H1 (cell line): ENCODE data around the gene DCTN3. TPM values are rescaled to one million over a fixed set of nuclear protein-coding genes. Genes with fewer than 3 reads are reported as not detected.

Experiments used
- CTCF ChIA-PET: fragments of 300-600 bp; sonication (Branson Sonifier 250); formaldehyde crosslinking; loops from one replicate; lab custom pipeline; 2021; ENCODE audit not compliant: partially characterized antibody; lab: Charles Lee
- POLR2A ChIA-PET: fragments of 300-600 bp; sonication (Branson Sonifier 250); formaldehyde crosslinking; loops from one replicate; lab custom pipeline; 2021; ENCODE audit warnings: inconsistent platforms; ENCODE audit not compliant: partially characterized antibody; lab: Charles Lee
- DNase-seq, 2 experiments: peaks; one replicate each; pipeline versions ENCODE4 v3.0.0 to v3.0.0-alpha.2; 2010 to 2022; ENCODE audit warnings: low spot score in 2 of 2, low read depth in 1 of 2, mixed read lengths in 1 of 2
- FAIRE-seq: peaks from 2 replicates; lab custom pipeline; 2011; peaks lifted over from hg19 to GRCh38; lab: Jason Lieb, UNC
- H2AFZ ChIP-seq: 2 replicates; pipeline ENCODE4 v1.8.1; 2012; ENCODE audit warnings: low read length, inconsistent platforms
- H2AK5ac ChIP-seq: 2 replicates; pipeline ENCODE4 v1.6.1; 2013; ENCODE audit warnings: low read depth, low read length
- H2BK120ac ChIP-seq: replicated peaks from 2 replicates; pipeline ENCODE3; 2013; ENCODE audit warnings: low read depth, low read length, inconsistent platforms
- H2BK12ac ChIP-seq: 2 replicates; pipeline ENCODE4 v1.6.1; 2013; ENCODE audit warnings: low read depth, low read length
- H2BK15ac ChIP-seq: 2 replicates; pipeline ENCODE4 v1.6.1; 2013; ENCODE audit warnings: low read length
- H2BK20ac ChIP-seq: 2 replicates; pipeline ENCODE4 v1.6.1; 2013; ENCODE audit warnings: low read length
- H2BK5ac ChIP-seq: 2 replicates; pipeline ENCODE4 v1.6.1; 2013; ENCODE audit warnings: low read depth, low read length
- H3K14ac ChIP-seq: 2 replicates; pipeline ENCODE4 v1.6.1; 2013; ENCODE audit warnings: inconsistent platforms; ENCODE audit not compliant: insufficient read length
- H3K18ac ChIP-seq: 2 replicates; pipeline ENCODE4 v1.6.1; 2013; ENCODE audit warnings: low read length; ENCODE audit errors: extremely low read depth
- H3K23ac ChIP-seq: 2 replicates; pipeline ENCODE4 v1.6.1; 2013; ENCODE audit warnings: inconsistent platforms; ENCODE audit not compliant: insufficient read length
- H3K23me2 ChIP-seq: 2 replicates; pipeline ENCODE4 v1.6.1; 2013; ENCODE audit warnings: low read depth, low read length
- H3K27ac ChIP-seq: 2 replicates; pipeline ENCODE4 v1.6.1; 2011; ENCODE audit warnings: low read depth, low read length, inconsistent platforms
- H3K27me3 ChIP-seq, 4 experiments: replicated peaks in 1 of 4; 1 replicate in 1 of 4; 2 replicates in 3 of 4; pipeline versions ENCODE4 v1.6.1 to v1.8.1; 2011 to 2013; ENCODE audit warnings: low read length in 3 of 4, mild to moderate bottlenecking in 3 of 4, inconsistent platforms in 2 of 4, mixed read lengths in 2 of 4, moderate library complexity in 1 of 4; ENCODE audit not compliant: control insufficient read depth in 3 of 4, insufficient read depth in 3 of 4; ENCODE audit errors: extremely low read depth in 1 of 4
- H3K36me3 ChIP-seq, 4 experiments: 2 replicates each; pipeline versions ENCODE4 v1.6.1 to v1.8.1; 2011 to 2013; ENCODE audit warnings: mild to moderate bottlenecking in 4 of 4, low read length in 3 of 4, moderate library complexity in 2 of 4, control low read depth in 1 of 4, inconsistent platforms in 1 of 4; ENCODE audit not compliant: insufficient read depth in 4 of 4, control insufficient read depth in 2 of 4
- H3K4ac ChIP-seq: replicated peaks from 2 replicates; pipeline ENCODE3; 2013; ENCODE audit warnings: low read length, low read depth, mixed read lengths, inconsistent platforms; ENCODE audit not compliant: insufficient read length
- H3K4me1 ChIP-seq, 4 experiments: replicated peaks in 1 of 4; 1 replicate in 1 of 4; 2 replicates in 3 of 4; pipeline versions ENCODE4 v1.6.1 to v1.8.1; 2011 to 2013; ENCODE audit warnings: low read length in 3 of 4, inconsistent platforms in 2 of 4, mixed read lengths in 1 of 4; ENCODE audit not compliant: insufficient read depth in 4 of 4, control insufficient read depth in 3 of 4
- H3K4me2 ChIP-seq, 2 experiments: 2 replicates each; pipeline versions ENCODE4 v1.6.1 to v1.8.1; 2011 to 2013; ENCODE audit warnings: low read depth in 2 of 2, low read length in 2 of 2, control low read depth in 1 of 2, inconsistent platforms in 1 of 2, mild to moderate bottlenecking in 1 of 2; ENCODE audit not compliant: insufficient read depth in 1 of 2
- H3K4me3 ChIP-seq, 4 experiments: fragments of 200-600, 300-600 bp in 1 of 4; sonication (generic), shearing (Covaris generic), sonication (Bioruptor Twin) in 1 of 4; 2 replicates each; pipeline versions ENCODE4 v1.5.1 to v1.8.1; 2011 to 2016; ENCODE audit warnings: low read length in 4 of 4, low read depth in 3 of 4, control low read depth in 2 of 4, inconsistent platforms in 2 of 4, mild to moderate bottlenecking in 2 of 4, mixed read lengths in 1 of 4, moderate library complexity in 1 of 4; ENCODE audit not compliant: insufficient read depth in 2 of 4; ENCODE audit errors: extremely low read depth in 1 of 4
- H3K56ac ChIP-seq: replicated peaks from 2 replicates; pipeline ENCODE3; 2013; ENCODE audit warnings: low read depth, mild to moderate bottlenecking, mixed read lengths, low read length, inconsistent platforms; ENCODE audit not compliant: insufficient read length
- H3K79me1 ChIP-seq: 2 replicates; pipeline ENCODE4 v1.6.1; 2013; ENCODE audit warnings: low read depth, low read length, control low read depth
- H3K79me2 ChIP-seq, 2 experiments: 2 replicates each; pipeline versions ENCODE4 v1.6.1 to v1.8.1; 2012 to 2013; ENCODE audit warnings: low read length in 2 of 2, mild to moderate bottlenecking in 2 of 2, inconsistent platforms in 1 of 2; ENCODE audit not compliant: insufficient read depth in 2 of 2, control insufficient read depth in 1 of 2
- H3K9ac ChIP-seq, 4 experiments: replicated peaks in 1 of 4; 1 replicate in 1 of 4; 2 replicates in 3 of 4; pipeline versions ENCODE4 v1.6.1 to v1.8.1; 2011 to 2013; ENCODE audit warnings: low read depth in 3 of 4, low read length in 3 of 4, control low read depth in 2 of 4, mild to moderate bottlenecking in 2 of 4, moderate library complexity in 2 of 4, inconsistent platforms in 1 of 4; ENCODE audit errors: extremely low read depth in 1 of 4
- H3K9me3 ChIP-seq, 2 experiments: 2 replicates each; pipeline versions ENCODE4 v1.6.1 to v1.8.1; 2012 to 2013; ENCODE audit warnings: mild to moderate bottlenecking in 2 of 2, moderate library complexity in 2 of 2, control low read depth in 1 of 2, inconsistent platforms in 1 of 2, low read depth in 1 of 2, low read length in 1 of 2, mixed read lengths in 1 of 2; ENCODE audit not compliant: insufficient read depth in 2 of 2
- H4K20me1 ChIP-seq, 2 experiments: replicated peaks in 1 of 2; 2 replicates each; pipeline versions ENCODE3 to v1.8.1; 2011 to 2013; ENCODE audit warnings: inconsistent platforms in 2 of 2, low read length in 2 of 2, mild to moderate bottlenecking in 1 of 2; ENCODE audit not compliant: insufficient read depth in 2 of 2, control insufficient read depth in 1 of 2
- H4K5ac ChIP-seq: 2 replicates; pipeline ENCODE4 v1.6.1; 2013; ENCODE audit warnings: low read length, low read depth, mixed read lengths, inconsistent platforms; ENCODE audit not compliant: insufficient read length
- H4K8ac ChIP-seq: 2 replicates; pipeline ENCODE4 v1.8.0; 2013; ENCODE audit warnings: mild to moderate bottlenecking, moderate library complexity, low read length, inconsistent platforms; ENCODE audit not compliant: insufficient read depth; ENCODE audit errors: extremely low read depth
- H4K91ac ChIP-seq: replicated peaks from 2 replicates; pipeline ENCODE3; 2013; ENCODE audit warnings: low read length, mixed read lengths, inconsistent platforms; ENCODE audit not compliant: insufficient read length
- BACH1 ChIP-seq: IDR thresholded peaks from 2 replicates; pipeline ENCODE4 v1.6.1; 2012; ENCODE audit warnings: low read length, improper control_type of control experiment
- GABPA ChIP-seq: IDR thresholded peaks from 2 replicates; pipeline ENCODE4 v1.6.1; 2011; ENCODE audit warnings: mild to moderate bottlenecking, low read length, moderate library complexity, borderline replicate concordance; ENCODE audit not compliant: insufficient read depth
- WGBS, 2 experiments: shearing (Covaris generic) in 1 of 2; methylation state at CpG; one replicate each; pipeline versions ENCODE4 v1.1.6 to v1.1.7; 2013 to 2015; ENCODE audit warnings: low lambda C conversion rate in 2 of 2, mixed read lengths in 2 of 2, inconsistent platforms in 1 of 2, low coverage in 1 of 2, missing lambda C conversion rate in 1 of 2; ENCODE audit not compliant: insufficient replicate concordance in 2 of 2, insufficient coverage in 1 of 2, insufficient read length in 1 of 2; ENCODE audit errors: extremely low coverage in 1 of 2, missing lambda C conversion rate in 1 of 2; 5-methylcytosine and 5-hydroxymethylcytosine counted together
- polyA plus RNA-seq, 7 experiments: library from polyadenylated mRNA; depleted of rRNA in 3 of 7; stranded (reverse) in 5 of 7; unstranded in 2 of 7; fragments of >200 nt in 5 of 7; fragments of 200-250 nt in 2 of 7; gene quantifications; 1 replicate in 5 of 7; 2 replicates in 1 of 7; 4 replicates in 1 of 7; pipeline versions ENCODE4 v1.2.1 to v1.2.3, GENCODE V29; 2011 to 2013; ENCODE audit warnings: missing spikeins in 2 of 7, mixed read lengths in 2 of 7
- total RNA-seq: library from RNA; stranded (reverse); fragmentation: NEBNext Ultra II Directional; extraction: Animal tissue kit (Norgen Biotek cat#: 25700); gene quantifications from 2 replicates; pipeline ENCODE4 v1.2.1, GENCODE V29; 2021
- TF ChIP-seq, protein P1 (sequence below), 3 experiments: IDR thresholded peaks; 1 replicate in 2 of 3; 2 replicates in 1 of 3; pipeline versions ENCODE4 v1.5.1 to v1.6.1; 2011; ENCODE audit warnings: low read length in 3 of 3, mild to moderate bottlenecking in 3 of 3, inconsistent platforms in 2 of 3, low read depth in 1 of 3, moderate library complexity in 1 of 3; ENCODE audit not compliant: insufficient read depth in 1 of 3; ENCODE audit errors: control extremely low read depth in 1 of 3

DCTN3 gene
- total and polyA plus RNA-seq, 2 of the 8 experiments (the other 6 are each of a cell fraction or from before 2014, with no cell fraction given), result 25.6 to 39.2 TPM

DNA sequence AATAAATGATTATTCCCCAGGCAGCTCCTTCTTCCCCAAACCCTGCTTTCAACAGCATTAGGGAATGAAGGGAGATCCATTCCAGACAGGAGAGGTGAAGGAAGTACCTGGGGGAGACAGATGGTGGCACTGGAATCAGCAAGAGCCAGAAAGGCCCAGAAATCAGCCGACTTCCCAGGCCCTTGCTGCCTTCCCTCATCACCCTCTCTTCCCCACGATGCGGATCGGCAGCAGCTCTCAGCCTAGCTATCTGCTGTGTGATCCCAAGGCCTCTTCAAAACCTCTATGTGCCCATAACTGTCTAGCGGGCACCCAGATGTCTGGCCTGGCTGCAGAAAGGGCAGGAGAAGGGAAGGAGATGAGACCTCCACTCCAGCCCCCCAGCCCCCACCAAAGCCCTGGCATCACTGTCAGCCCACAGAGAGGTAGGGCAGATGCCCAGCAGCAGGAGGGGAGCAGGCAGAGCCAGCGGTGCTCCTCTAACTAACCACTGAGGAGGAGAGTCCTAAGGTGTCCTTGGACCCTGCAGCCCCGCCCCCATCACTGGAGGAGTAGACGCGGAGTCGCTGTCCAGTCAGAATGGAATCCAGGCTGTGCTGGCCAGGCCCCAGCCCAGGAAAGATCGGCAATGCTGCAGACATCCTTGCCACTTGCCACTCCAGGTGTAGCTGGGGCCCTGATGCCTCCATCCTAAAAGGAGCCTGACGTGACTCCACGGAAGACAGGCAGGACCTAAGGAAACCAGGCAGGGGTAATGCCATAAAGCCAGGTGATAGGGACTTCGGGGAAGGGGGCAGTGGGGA lies 43.5 kb downstream of the DCTN3 start:
- no peaks in the 10 kb centered on the region for H3K9me3 ChIP-seq
- peak overlapping the region; percentile 46 for H4K91ac ChIP-seq
- H4K20me1 ChIP-seq, result peaks cover 0 to 5% of the 10 kb centered on the region in 2 experiments
- H3K36me3 ChIP-seq, result no peaks in the 10 kb centered on the region
- no peak overlapping the region for H3K56ac ChIP-seq
- H3K4me1 ChIP-seq, result peaks cover 12 to 46% (median 32%) of the 10 kb centered on the region in 4 experiments
- peaks cover 19% of the 10 kb centered on the region; the same call in 1 of the 2 replicates for H3K23me2 ChIP-seq
- no peak overlapping the region for H4K8ac ChIP-seq
- H3K23ac ChIP-seq, result no peak overlapping the region
- no peak overlapping the region for H2BK120ac ChIP-seq
- no peak overlapping the region for H2AK5ac ChIP-seq
- no peaks in the 10 kb centered on the region for H3K79me1 ChIP-seq
- ChIA-PET POLR2A (interaction anchor here (1.2 to 5.6 kb wide), 6 partner anchors 11 to 52 kb away, joined by 3 to 36 read pairs (median 4); partner anchors contain the start of genes ARID3C and CNTFR), CTCF (interaction anchor here (0.7 to 13.8 kb wide), 11 partner anchors 9 to 82 kb away, joined by 3 to 241 read pairs (median 7); partner anchors contain the start of gene CNTFR)
- H2BK5ac ChIP-seq, result no peak overlapping the region
- H3K79me2 ChIP-seq, result no peaks in the 10 kb centered on the region
- DNase-seq (no peak), FAIRE-seq (no peak)
- TF ChIP-seq, protein P1, sequence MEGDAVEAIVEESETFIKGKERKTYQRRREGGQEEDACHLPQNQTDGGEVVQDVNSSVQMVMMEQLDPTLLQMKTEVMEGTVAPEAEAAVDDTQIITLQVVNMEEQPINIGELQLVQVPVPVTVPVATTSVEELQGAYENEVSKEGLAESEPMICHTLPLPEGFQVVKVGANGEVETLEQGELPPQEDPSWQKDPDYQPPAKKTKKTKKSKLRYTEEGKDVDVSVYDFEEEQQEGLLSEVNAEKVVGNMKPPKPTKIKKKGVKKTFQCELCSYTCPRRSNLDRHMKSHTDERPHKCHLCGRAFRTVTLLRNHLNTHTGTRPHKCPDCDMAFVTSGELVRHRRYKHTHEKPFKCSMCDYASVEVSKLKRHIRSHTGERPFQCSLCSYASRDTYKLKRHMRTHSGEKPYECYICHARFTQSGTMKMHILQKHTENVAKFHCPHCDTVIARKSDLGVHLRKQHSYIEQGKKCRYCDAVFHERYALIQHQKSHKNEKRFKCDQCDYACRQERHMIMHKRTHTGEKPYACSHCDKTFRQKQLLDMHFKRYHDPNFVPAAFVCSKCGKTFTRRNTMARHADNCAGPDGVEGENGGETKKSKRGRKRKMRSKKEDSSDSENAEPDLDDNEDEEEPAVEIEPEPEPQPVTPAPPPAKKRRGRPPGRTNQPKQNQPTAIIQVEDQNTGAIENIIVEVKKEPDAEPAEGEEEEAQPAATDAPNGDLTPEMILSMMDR (IDR thresholded peaks at IDR 0.05; ENCODE audit: control extremely low read depth in 1 of 3, insufficient read depth in 1 of 3, low read depth in 1 of 3, low read length in 3 of 3), result peak in 2 of 3 experiments; percentile 6 to 10; a peak in 2 of 4 replicates
- no peak for TF ChIP-seq BACH1
- no peak for TF ChIP-seq GABPA
- no peak overlapping the region for H2BK20ac ChIP-seq
- peak overlapping the region in 3 of 4 experiments; percentile 14 to 55 (median 19); a peak in 4 of 8 replicates for H3K4me3 ChIP-seq
- no peak overlapping the region for H3K14ac ChIP-seq
- H3K9ac ChIP-seq, result no peak overlapping the region
- H3K18ac ChIP-seq, result peak overlapping the region; percentile 62; the same call in 1 of the 2 replicates
- WGBS, 2 experiments, result 32% methylated on average over 13 of the region's 14 CpGs; no CpG with 5 or more reads in 1 of the 2 experiments
- peak overlapping the region; percentile 61; the same call in 1 of the 2 replicates for H2BK15ac ChIP-seq
- no peak overlapping the region for H2AFZ ChIP-seq
- no peak overlapping the region for H4K5ac ChIP-seq
- H3K27ac ChIP-seq, result no peak overlapping the region
- peaks cover 21 to 68% (median 57%) of the 10 kb centered on the region in 4 experiments for H3K27me3 ChIP-seq
- H3K4me2 ChIP-seq, result peak overlapping the region; percentile 84
- H3K4ac ChIP-seq, result peak overlapping the region; percentile 44
- H2BK12ac ChIP-seq, result peak overlapping the region; percentile 50; the same call in 1 of the 2 replicates
